Left kidney (tissue), 8 donors: Measurements from ENCODE around the gene FIZ1. TPM values are rescaled to one million over a fixed set of nuclear protein-coding genes. Genes with fewer than 3 reads are reported as not detected.

Experiments used
- DNase-seq: peaks from one replicate; pipeline ENCODE4 v3.0.0-alpha.2; 2013
- long read RNA-seq, 8 donors: transcript quantifications; one replicate each; lab custom pipeline, GENCODE V29; 2026
- polyA plus RNA-seq: library from polyadenylated mRNA; unstranded; fragments of 120-200 nt; gene quantifications from one replicate; pipeline ENCODE4 v1.2.1, GENCODE V29; 2013; ENCODE audit not compliant: insufficient read length

The FIZ1 gene
- 20.7 TPM for polyA plus RNA-seq
- long read RNA-seq, donor 1, full-length matches to known transcripts, result 23 of 231 reads
- long read RNA-seq, donor 1, partial matches to known transcripts, result 160 of 231 reads
- long read RNA-seq, donor 1, other reads (novel, unspliced or antisense), result 48 of 231 reads
- long read RNA-seq, donor 2, full-length matches to known transcripts, result 8 of 240 reads
- long read RNA-seq, donor 2, partial matches to known transcripts, result 221 of 240 reads
- long read RNA-seq, donor 2, other reads (novel, unspliced or antisense), result 11 of 240 reads
- long read RNA-seq, donor 3, full-length matches to known transcripts, result 5 of 21 reads
- long read RNA-seq, donor 3, partial matches to known transcripts, result 0 of 21 reads
- long read RNA-seq, donor 3, other reads (novel, unspliced or antisense), result 16 of 21 reads
- long read RNA-seq, donor 4, result 0 reads
- long read RNA-seq, donor 5, full-length matches to known transcripts, result 8 of 8 reads
- long read RNA-seq, donor 5, partial matches to known transcripts, result 0 of 8 reads
- long read RNA-seq, donor 5, other reads (novel, unspliced or antisense), result 0 of 8 reads
- long read RNA-seq, donor 6, full-length matches to known transcripts, result 15 of 91 reads
- long read RNA-seq, donor 6, partial matches to known transcripts, result 76 of 91 reads
- long read RNA-seq, donor 6, other reads (novel, unspliced or antisense), result 0 of 91 reads
- long read RNA-seq, donor 7, full-length matches to known transcripts, result 12 of 177 reads
- long read RNA-seq, donor 7, partial matches to known transcripts, result 165 of 177 reads
- long read RNA-seq, donor 7, other reads (novel, unspliced or antisense), result 0 of 177 reads
- long read RNA-seq, donor 8, full-length matches to known transcripts, result 3 of 3 reads
- long read RNA-seq, donor 8, partial matches to known transcripts, result 0 of 3 reads
- long read RNA-seq, donor 8, other reads (novel, unspliced or antisense), result 0 of 3 reads

GRCh38 chr19:55599468-55599841, at the start of gene FIZ1:
Gene FIZ1, minus strand, starts transcription at chr19:55599517. Its CDS starts 1,652 bp downstream, at chr19:55597865.
- peak; percentile 100 for DNase-seq

GRCh38 chr19:55648585-55649267, 49.4 kb upstream of the FIZ1 start:
- no peak for DNase-seq

GRCh38 chr19:55647732-55648584, 48.6 kb upstream of the FIZ1 start, which contains the start of gene CCDC106:
Gene CCDC106, plus strand, starts transcription at chr19:55648212. Its CDS starts 835 bp downstream, at chr19:55649047.
- peak; percentile 75 for DNase-seq

DNA sequence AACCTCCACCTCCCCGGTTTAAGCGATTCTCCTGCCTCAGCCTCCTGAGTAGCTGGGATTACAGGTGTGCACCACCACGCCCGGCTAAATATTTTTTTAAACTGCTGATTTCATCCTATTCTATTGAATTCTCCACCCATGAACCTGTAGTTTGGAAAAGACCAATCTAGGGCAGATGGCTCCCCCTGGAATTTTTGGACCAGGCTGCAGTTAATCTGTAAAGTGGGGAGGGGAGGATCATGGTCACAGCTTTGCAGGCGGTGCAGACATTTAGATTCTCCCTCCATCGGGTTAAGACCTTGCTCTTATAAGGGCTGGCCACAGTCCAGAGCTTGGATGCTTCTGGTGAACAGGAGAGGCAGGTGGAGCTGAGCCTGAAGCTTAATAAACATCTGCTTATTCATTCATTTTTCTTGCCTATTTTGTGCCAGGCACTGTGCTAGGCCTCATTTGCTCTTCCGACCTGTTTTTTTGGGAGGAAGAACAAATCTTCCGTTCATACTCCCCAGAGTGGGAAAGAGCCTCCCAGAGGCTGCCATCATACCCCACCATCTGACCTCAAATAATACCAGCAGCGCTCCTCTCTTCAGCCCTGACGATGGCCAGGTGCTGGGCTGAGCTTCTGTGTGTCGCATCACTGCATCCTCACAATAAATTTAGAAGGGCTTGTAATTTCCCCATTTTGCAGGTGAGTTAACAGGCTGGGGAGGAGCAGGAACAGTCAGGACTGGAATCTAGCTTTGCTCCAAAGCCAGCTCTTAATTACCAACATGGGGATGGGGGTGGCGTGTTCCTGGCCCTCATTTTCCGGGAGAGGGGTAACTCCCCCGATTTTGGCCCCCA, 47.8 kb upstream of the FIZ1 start:
- DNase-seq, result no peak

GRCh38 chr19:55645512-55645881, 46.2 kb upstream of the FIZ1 start:
- DNase-seq, result no peak

GRCh38 chr19:55644842-55645511, 45.7 kb upstream of the FIZ1 start:
- DNase-seq, result no peak

GRCh38 chr19:55644191-55644833, 45.0 kb upstream of the FIZ1 start:
- DNase-seq, result no peak

- DNase-seq, result no peak
Observed at GRCh38 chr19:55643887-55644176, 44.5 kb upstream of the FIZ1 start.

- DNase-seq, result no peak
Observed at GRCh38 chr19:55643003-55643886, 43.9 kb upstream of the FIZ1 start, which contains the start of gene ZNF581. Gene ZNF581, plus strand, starts transcription at chr19:55643649. Its CDS starts 923 bp downstream, at chr19:55644572.

- DNase-seq, result no peak
Observed at GRCh38 chr19:55642153-55643002, 43.1 kb upstream of the FIZ1 start.

DNA sequence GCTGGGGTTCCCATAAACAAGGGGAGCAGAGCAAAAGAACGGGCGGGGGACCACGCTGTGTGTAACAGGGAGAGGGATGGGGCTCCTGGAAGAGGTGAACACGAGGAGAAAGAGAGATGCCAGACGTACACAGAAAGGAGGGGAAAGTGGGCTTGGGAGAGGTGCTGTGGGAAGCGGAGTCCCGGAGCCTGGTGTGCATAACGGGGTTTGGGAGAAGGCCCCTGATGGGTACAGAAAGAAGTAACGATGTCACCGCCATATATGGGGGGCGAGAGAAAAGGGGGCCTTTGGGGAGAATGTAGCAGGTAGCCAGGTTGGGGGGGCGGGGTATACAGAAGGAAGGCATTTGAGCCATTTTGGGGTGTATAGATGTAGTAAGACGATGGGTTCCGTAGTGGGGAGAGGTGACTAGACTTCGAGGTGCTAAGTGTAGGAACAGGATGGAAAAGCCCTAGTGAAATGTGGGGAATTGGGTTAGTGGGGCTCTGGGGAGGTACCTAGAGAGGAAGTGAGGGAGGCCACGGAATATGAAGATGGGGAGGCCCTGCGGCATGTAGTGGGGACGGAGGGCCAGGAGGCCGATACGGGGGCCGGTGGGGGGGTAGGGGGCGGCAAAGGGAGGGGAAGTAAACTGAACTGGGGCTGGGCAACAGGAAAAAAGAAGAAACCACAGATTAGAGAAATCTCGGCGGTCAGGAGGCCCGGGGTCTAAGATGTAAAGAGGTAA, 42.3 kb upstream of the FIZ1 start:
- DNase-seq, result no peak

DNA sequence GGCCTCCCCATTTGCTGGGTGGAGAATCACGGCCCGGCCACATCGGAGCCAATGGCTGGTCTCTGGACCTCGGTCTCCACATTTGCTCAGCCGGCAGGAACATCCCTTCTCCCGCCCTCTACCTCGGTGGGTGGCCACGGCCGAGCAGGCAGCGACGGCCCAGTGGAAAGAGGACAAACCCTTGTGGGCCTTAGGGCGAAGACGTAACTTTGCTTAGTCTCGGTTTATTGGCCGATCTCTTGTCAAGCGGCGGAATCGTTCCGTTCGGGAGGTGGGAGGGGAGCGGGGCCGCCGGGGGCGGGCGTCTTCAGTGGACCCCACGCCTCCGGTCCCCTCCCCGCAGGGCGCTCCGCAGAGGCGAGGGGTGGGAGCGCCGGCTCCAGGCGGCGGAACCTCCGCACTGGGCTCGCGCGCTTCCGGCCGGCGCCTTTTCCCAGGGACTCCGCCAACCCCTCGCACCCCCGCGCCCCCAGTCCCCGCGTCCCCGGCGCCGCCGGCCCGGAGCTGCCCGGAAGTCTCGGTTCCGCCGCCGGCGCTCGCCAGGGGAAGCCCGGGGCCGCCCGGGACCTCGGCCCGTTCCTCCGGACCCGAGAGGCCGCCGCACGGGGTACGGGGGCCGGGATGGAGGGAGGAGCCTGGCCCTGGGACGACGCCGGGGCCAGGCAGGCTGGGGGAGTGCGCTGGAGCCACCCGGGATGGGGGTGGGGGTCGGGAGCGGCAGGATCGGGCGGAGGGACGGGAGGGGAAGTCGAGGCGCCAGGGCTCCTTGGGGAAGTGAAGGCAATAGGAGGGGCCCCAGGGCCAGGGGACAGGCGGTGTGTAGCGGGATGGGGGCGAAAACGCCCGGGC, 41.5 kb upstream of the FIZ1 start, which contains the start of gene ZNF580:
Gene ZNF580, plus strand, starts transcription at position 426 of the 849 bp plus-strand sequence. CDS start 1,507 bp downstream, outside the sequence.
- peak; percentile 59 for DNase-seq

- no peak for DNase-seq
Observed at GRCh38 chr19:55640043-55640576, 40.8 kb upstream of the FIZ1 start.

DNA sequence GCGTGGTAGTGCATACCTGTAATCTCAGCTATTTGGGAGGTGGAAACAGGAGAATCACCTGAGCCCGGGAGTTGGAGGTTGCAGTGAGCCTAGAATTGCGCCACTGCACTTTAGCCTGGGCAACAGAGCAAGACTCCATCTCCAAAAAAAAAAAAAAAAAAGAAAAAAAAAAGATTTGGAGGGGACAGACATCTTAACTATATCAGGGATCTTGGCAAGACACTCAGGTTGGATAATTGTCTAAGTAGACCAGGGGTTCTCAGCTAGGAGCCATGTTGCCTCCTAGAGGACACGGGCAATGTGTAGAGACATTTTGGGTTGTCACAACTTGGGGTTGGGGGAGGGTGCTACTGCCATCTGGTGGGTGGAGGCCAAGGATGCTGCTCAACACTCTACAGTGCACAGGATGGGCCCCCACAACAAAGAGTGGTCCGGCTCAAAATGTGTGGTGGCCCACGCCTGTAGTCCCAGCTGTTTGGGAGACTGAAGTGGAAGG, 39.6 kb upstream of the FIZ1 start:
- DNase-seq, result no peak

- no peak for DNase-seq
Observed at GRCh38 chr19:55637534-55637933, 38.2 kb upstream of the FIZ1 start.
